Nephron progenitor cell (in vitro differentiated cells): ENCODE results near the gene MTIF2.
A peak's percentile ranks its signal among the peaks of the same experiment; 100 is the strongest.
"Not testable (repeated sequence)": the region's sequence is repeated elsewhere in the genome, so short reads cannot be mapped to it uniquely, and the experiment has no call there.

Experiments
- DNase-seq: peaks from one replicate; pipeline ENCODE4 v3.0.0; 2021
- H3K27ac Mint-ChIP-seq: 2 replicates; pipeline ENCODE4 v1.8.0; 2021; ENCODE audit warnings: mild to moderate bottlenecking, moderate library complexity, mixed read lengths
- H3K27me3 Mint-ChIP-seq: 2 replicates; pipeline ENCODE4 v1.8.0; 2021; ENCODE audit warnings: mild to moderate bottlenecking, low read depth, mixed read lengths; ENCODE audit not compliant: poor library complexity
- H3K36me3 Mint-ChIP-seq: 2 replicates; pipeline ENCODE4 v1.8.0; 2021; ENCODE audit warnings: low read depth, mixed read lengths
- H3K4me1 Mint-ChIP-seq: 2 replicates; pipeline ENCODE4 v1.8.0; 2021; ENCODE audit warnings: mixed read lengths
- H3K4me3 Mint-ChIP-seq: 2 replicates; pipeline ENCODE4 v1.8.0; 2021; ENCODE audit warnings: mild to moderate bottlenecking, moderate library complexity, mixed read lengths
- H3K9me3 Mint-ChIP-seq: 2 replicates; pipeline ENCODE4 v1.8.0; 2021; ENCODE audit warnings: mild to moderate bottlenecking, moderate library complexity, mixed read lengths
- CTCF ChIP-seq: fragments of 200-600 bp; sonication (generic); IDR thresholded peaks from 2 replicates; pipeline ENCODE4 v1.5.0; 2021; ENCODE audit warnings: antibody characterized with exemption

MTIF2 gene

GRCh38 chr2:55228226-55228563 lies 40.8 kb downstream of the MTIF2 start:
- DNase-seq, result no peak
- Mint-ChIP-seq H3K27ac (no peak overlapping the region), H3K9me3 (no peaks in the 10 kb centered on the region), H3K4me3 (no peak overlapping the region), H3K36me3 (peaks cover 25% of the 10 kb centered on the region), H3K4me1 (peaks cover 44% of the 10 kb centered on the region), H3K27me3 (no peaks in the 10 kb centered on the region)
- TF ChIP-seq CTCF, result no peak

- H3K27me3 Mint-ChIP-seq, DNase-seq, H3K27ac Mint-ChIP-seq, H3K9me3 Mint-ChIP-seq, H3K4me3 Mint-ChIP-seq: not testable (repeated sequence)
- Mint-ChIP-seq H3K36me3 (peaks cover 24% of the 10 kb centered on the region), H3K4me1 (peaks cover 45% of the 10 kb centered on the region)
Observed at GRCh38 chr2:55227437-55228225, 41.4 kb downstream of the MTIF2 start.

- H3K36me3 Mint-ChIP-seq, result peaks cover 35% of the 10 kb centered on the region
- no peaks in the 10 kb centered on the region for H3K9me3 Mint-ChIP-seq
- no peak overlapping the region for H3K4me3 Mint-ChIP-seq
- no peak for DNase-seq
- H3K4me1 Mint-ChIP-seq, result peaks cover 31% of the 10 kb centered on the region
- H3K27ac Mint-ChIP-seq, result peak overlapping the region; percentile 91
- H3K27me3 Mint-ChIP-seq, result no peaks in the 10 kb centered on the region
- no peak for TF ChIP-seq CTCF
Observed at GRCh38 chr2:55225481-55226020, 43.5 kb downstream of the MTIF2 start.

GRCh38 chr2:55224761-55225261 lies 44.2 kb downstream of the MTIF2 start:
- no peak for TF ChIP-seq CTCF
- DNase-seq, result no peak
- Mint-ChIP-seq H3K9me3 (no peaks in the 10 kb centered on the region), H3K4me1 (peaks cover 23% of the 10 kb centered on the region), H3K27ac (no peak overlapping the region), H3K27me3 (no peaks in the 10 kb centered on the region), H3K4me3 (no peak overlapping the region), H3K36me3 (peaks cover 28% of the 10 kb centered on the region)

DNA sequence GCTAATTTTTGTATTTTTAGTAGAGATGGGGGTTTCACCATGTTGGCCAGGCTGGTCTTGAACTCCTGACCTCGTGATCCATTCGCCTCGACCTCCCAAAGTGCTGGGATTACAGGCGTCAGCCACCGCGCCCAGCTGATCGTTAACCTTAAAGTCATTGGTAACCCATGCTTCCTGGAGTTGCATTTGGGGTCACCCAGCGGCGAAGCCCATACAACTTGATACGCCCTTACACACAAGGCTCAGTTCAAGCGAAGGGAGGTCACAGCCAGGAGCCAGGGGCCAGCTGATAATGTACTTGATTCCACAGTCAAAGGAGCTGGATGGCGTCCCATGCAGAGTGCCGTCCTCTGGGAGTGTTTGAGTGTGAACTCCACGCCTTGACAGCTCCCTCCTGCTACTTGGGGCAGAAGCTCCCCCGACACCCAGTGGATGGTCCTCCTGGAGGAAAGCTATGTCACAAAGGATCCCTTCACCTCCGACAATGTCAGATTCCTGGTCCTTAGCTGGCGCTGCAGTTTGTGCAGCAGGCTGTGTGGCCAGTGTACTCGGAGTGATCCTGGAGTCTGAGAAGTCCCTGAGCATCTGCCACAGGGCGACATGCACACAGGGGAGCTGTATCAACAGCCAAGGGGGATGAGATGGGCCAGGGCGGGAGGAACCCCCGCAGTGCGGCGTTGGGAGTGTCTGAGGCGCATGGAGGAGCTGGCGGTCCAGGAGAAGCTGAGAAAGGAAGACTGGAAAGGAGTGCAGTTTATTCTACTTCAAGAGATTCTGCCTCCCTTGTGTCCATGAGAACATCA lies 44.9 kb downstream of the MTIF2 start:
- no peaks in the 10 kb centered on the region for H3K9me3 Mint-ChIP-seq
- peaks cover 18% of the 10 kb centered on the region for H3K4me1 Mint-ChIP-seq
- H3K4me3 Mint-ChIP-seq, result peak overlapping the region; percentile 75
- H3K36me3 Mint-ChIP-seq, result peaks cover 23% of the 10 kb centered on the region
- no peak for DNase-seq
- no peaks in the 10 kb centered on the region for H3K27me3 Mint-ChIP-seq
- TF ChIP-seq CTCF, result no peak
- H3K27ac Mint-ChIP-seq, result peak overlapping the region; percentile 11

DNA sequence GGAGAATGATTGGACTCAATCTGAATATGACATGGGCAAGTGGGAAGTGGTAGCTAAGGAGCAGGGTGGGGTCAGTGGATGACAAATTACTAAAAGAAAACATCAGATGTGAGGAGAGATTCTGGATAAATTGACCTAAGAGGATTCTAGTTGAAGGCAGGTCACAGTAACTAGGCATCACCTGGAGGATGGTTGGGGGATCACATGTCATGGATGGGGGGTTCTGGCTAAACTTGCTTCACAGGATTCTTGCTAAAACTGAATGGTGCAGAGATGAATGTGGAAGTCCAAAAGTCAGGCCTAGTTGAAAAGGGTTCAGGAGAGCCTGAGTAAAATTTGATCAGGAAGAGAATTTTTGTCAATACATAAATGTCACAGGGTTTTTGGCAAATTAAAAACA lies 55.2 kb downstream of the MTIF2 start:
- no peak overlapping the region for H3K27ac Mint-ChIP-seq
- no peak for TF ChIP-seq CTCF
- DNase-seq, result no peak
- no peaks in the 10 kb centered on the region for H3K9me3 Mint-ChIP-seq
- H3K27me3 Mint-ChIP-seq, result no peaks in the 10 kb centered on the region
- H3K4me3 Mint-ChIP-seq, result no peak overlapping the region
- peaks cover 36% of the 10 kb centered on the region for H3K36me3 Mint-ChIP-seq
- no peaks in the 10 kb centered on the region for H3K4me1 Mint-ChIP-seq
